Endothelial cell of hepatic sinusoid (primary cell): ENCODE results near the gene ITIH3.
"Not testable (repeated sequence)": the region's sequence is repeated elsewhere in the genome, so short reads cannot be mapped to it uniquely, and the experiment has no call there.

Experiments
- in situ Hi-C: cut with HindIII; loops from 2 replicates; pipeline ENCODE4 v1.10.0; 2017; ENCODE audit warnings: low sequenced_read_pairs

Gene ITIH3, protein sequence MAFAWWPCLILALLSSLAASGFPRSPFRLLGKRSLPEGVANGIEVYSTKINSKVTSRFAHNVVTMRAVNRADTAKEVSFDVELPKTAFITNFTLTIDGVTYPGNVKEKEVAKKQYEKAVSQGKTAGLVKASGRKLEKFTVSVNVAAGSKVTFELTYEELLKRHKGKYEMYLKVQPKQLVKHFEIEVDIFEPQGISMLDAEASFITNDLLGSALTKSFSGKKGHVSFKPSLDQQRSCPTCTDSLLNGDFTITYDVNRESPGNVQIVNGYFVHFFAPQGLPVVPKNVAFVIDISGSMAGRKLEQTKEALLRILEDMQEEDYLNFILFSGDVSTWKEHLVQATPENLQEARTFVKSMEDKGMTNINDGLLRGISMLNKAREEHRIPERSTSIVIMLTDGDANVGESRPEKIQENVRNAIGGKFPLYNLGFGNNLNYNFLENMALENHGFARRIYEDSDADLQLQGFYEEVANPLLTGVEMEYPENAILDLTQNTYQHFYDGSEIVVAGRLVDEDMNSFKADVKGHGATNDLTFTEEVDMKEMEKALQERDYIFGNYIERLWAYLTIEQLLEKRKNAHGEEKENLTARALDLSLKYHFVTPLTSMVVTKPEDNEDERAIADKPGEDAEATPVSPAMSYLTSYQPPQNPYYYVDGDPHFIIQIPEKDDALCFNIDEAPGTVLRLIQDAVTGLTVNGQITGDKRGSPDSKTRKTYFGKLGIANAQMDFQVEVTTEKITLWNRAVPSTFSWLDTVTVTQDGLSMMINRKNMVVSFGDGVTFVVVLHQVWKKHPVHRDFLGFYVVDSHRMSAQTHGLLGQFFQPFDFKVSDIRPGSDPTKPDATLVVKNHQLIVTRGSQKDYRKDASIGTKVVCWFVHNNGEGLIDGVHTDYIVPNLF

GRCh38 chr3:52794612-52795099, at the start of gene ITIH3:
Gene ITIH3, plus strand, starts transcription at chr3:52794796. Its CDS starts 8 bp downstream, at chr3:52794804.
- in situ Hi-C loops = no loop called here

DNA sequence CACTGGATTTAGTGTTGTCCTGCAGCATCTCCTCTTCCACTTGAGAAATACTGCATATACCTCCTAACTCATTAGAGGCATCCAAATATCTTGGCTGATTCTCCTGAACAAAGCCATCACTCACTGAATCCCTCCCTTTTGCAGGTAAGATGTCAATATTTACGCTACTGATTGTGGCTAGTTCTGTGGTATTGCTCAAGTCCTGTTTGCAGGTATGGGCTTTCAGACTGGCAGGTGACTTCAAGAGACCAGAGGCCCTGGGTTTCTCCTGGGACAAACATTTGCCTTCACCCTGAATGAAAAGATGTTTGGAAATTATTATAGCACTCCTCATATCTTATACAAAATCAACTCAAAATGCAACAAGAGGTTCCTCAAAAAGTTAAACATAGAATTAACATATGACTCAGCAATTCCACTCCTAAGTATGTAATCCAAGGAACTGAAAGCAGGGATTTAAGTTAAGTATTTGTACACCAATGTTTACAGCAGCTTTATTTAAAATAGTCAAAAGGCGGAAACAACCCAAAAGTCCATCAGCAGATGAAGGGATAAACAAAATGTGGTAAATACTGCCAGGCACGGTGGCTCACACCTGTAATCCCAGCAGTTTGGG, 42.4 kb upstream of the ITIH3 start:
- in situ Hi-C loops = no loop called here

- in situ Hi-C loops = no loop called here
Measured at GRCh38 chr3:52754373-52754772, 40.2 kb upstream of the ITIH3 start.

- in situ Hi-C loops = loop anchor here (5.0 kb wide), 2 partner anchors 39 to 64 kb away; no protein-coding TSS in a partner anchor
Measured at GRCh38 chr3:52756141-52756540, 38.5 kb upstream of the ITIH3 start.

- in situ Hi-C loops = no loop called here
Measured at GRCh38 chr3:52763466-52763865, 31.1 kb upstream of the ITIH3 start.

- in situ Hi-C loops = no loop called here
Measured at GRCh38 chr3:52769786-52770455, 24.7 kb upstream of the ITIH3 start.

DNA sequence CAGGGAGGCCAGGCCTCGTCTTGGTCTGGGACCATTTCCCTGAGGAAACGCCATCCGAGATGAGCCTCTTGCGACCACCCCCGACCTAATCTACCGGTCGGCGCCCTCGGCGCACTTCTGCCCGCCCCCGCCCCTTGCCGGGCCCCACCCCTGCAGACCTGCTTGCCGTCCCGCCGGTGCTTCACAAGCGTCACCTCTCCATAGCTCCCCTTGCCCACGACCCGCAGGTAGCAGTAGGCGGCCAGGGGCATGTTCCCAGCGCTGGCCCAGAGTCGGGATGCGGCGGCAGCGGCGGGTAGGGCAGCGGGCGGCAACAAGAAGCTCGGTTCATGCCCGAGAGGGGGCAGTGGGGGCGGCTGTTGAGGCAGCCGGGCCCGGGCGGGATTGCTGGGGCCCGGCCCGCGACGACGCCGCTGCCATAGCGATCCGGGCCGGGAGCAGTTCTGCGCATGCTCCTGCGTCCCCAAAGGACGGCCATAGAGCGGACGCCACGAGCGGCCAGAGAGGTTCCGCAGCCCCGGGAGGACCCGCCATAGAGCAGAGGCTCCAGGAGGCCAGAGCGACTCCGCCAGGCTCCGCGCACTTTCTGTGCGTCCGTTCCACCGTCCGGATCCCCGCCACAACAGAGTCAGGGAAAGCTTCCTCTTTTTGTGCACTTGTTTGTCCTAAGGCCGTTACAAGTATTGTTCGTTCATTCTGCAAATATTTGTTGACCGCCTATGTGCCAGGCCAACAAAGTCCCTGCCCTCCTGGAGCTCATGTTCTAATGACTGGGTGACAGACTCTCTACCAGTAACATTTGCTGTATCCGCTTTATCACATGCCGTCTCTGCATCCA, 23.9 kb upstream of the ITIH3 start, which contains the start of gene NEK4:
TSS of gene NEK4 (minus strand) at position 445 of the 838 bp plus-strand sequence. CDS start at position 251, 194 bp downstream.
- in situ Hi-C loops = no loop called here

- in situ Hi-C loops = no loop called here
Measured at GRCh38 chr3:52771334-52771681, 23.3 kb upstream of the ITIH3 start.

- in situ Hi-C loops = no loop called here
Measured at GRCh38 chr3:52771702-52772101, 22.9 kb upstream of the ITIH3 start.

DNA sequence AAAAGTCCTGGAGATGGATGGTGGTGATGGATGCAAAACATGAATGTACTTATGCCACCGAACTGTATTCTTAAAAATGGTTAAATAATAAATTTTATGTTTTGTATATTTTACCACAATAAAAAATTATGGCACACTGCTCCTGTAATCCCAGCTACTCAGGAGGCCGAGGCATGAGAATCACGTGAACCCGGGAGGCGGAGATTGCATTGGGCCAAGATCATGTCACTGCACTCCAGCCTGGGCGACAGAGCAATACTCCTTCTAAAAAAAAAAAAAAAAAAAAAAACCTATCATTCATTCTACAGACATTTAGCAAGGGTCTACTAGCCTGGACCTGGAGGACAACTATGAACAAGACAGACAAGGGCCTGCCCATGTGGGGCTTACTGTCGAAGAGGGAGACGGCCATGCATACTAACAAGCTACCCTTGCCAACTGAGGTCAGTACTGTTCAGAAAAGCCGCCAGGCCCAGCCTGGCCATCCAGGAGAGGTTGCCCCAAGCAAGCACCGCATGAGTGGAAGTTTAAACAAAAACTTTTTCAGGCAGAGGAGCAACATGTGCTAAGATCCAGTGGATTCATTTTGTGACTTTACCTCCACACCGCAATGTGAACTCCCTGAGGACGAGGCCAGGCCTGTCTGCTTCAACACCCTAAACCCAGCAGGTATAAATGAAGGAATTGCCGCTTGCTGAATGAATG, 21.1 kb upstream of the ITIH3 start:
- in situ Hi-C loops = no loop called here

DNA sequence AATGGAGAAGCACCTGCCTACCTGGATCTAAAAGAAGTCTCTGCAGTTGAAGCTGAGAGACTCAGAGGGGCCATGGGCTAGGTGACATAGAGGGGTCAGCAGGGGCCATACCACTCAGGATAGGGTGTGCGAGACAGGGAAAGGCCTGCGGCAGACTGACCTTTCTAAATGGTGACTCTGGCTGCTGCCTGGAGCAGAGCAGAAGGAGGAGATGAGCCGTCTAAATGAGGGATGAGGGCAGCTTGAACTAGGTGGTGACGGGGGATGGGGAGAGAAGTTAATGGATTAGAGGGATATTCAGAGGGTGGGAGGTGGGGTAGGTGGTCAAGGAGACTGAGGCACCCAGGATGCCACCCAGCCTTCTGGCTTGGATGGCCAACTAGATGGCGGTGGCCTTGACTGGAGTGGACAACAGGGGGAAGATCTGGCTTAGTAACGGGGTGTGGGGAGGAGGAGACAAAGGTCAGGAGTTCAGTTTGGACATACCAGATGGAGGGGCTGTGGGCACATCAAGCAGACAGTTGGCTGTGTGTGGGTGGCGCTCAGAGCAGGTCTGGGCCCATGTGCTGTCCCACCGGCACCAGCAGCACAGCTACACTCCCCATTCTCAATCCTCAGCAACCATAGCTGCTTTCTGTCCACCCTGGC, 20.4 kb upstream of the ITIH3 start:
- in situ Hi-C loops = no loop called here

- in situ Hi-C loops = no loop called here
Measured at GRCh38 chr3:52774901-52775864, 19.4 kb upstream of the ITIH3 start.

GRCh38 chr3:52775877-52776276, 18.7 kb upstream of the ITIH3 start:
- in situ Hi-C loops = no loop called here

DNA sequence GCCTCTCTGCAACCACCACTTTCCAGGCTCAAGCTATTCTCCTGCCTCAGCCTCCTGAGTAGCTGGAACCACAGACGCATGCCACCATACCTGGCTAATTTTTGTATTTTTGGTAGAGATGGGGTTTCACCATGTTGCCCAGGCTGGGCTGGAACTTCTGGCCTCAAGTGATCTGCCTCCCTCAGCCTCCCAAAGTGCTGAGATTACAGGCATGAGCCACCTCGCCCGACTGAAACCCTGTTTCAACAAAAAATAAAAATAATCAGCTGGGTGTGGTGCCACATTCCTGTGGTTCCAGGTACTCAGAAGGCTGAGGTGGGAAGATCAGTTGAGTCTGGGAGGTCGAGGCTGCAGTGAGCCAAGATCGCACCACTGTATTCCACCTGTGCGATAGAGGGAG, 18.1 kb upstream of the ITIH3 start:
- in situ Hi-C loops = not testable (repeated sequence)

- in situ Hi-C loops = no loop called here
Measured at GRCh38 chr3:52777127-52777958, 17.3 kb upstream of the ITIH3 start, which contains the start of gene ITIH1. Gene ITIH1, plus strand, starts transcription at chr3:52777599. Its CDS starts 17 bp downstream, at chr3:52777616.
